ENCODE data around the gene IGSF21.

GRCh38 chr1:18100491-18101063, 7.0 kb upstream of the IGSF21 start:
- TF ChIP-seq CTCF (IDR thresholded peaks at IDR 0.05), result peak; percentile 58 to 78 (median 70)
- TF ChIP-seq POLR2A (IDR thresholded peaks at IDR 0.05), result no peak
